Right lobe of liver (tissue), 4 donors: ENCODE results near the gene LPA.

Experiments
- POLR2A ChIP-seq: fragments of 450-650 bp; IDR thresholded peaks from one replicate; pipeline ENCODE4 v1.6.1; 2017; ENCODE audit warnings: antibody characterized with exemption, mild to moderate bottlenecking
- TF ChIP-seq, protein P1 (sequence below), 4 donors: fragments of 200-600 bp in 3 of 4; fragments of 450-650 bp in 1 of 4; IDR thresholded peaks; one replicate each; pipeline versions ENCODE4 v1.5.1 to v1.8.0; 2016 to 2022; ENCODE audit warnings: antibody characterized with exemption in 4 of 4, mild to moderate bottlenecking in 2 of 4
- donor health status: DM: no; HTN: no; CAD: no.
- donor health status: DM: no; HTN: no; CAD: no.
- donor health status: DM: no; HTN: yes; CAD: no.

GRCh38 chr6:160532315-160532714 is 131.8 kb downstream of the LPA start:
- TF ChIP-seq, protein P1, sequence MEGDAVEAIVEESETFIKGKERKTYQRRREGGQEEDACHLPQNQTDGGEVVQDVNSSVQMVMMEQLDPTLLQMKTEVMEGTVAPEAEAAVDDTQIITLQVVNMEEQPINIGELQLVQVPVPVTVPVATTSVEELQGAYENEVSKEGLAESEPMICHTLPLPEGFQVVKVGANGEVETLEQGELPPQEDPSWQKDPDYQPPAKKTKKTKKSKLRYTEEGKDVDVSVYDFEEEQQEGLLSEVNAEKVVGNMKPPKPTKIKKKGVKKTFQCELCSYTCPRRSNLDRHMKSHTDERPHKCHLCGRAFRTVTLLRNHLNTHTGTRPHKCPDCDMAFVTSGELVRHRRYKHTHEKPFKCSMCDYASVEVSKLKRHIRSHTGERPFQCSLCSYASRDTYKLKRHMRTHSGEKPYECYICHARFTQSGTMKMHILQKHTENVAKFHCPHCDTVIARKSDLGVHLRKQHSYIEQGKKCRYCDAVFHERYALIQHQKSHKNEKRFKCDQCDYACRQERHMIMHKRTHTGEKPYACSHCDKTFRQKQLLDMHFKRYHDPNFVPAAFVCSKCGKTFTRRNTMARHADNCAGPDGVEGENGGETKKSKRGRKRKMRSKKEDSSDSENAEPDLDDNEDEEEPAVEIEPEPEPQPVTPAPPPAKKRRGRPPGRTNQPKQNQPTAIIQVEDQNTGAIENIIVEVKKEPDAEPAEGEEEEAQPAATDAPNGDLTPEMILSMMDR (IDR thresholded peaks at IDR 0.05), result no peak
- no peak for TF ChIP-seq POLR2A
